GM18517 (cell line): ENCODE data around the gene ARMH1.
"Not testable (repeated sequence)": the region's sequence is repeated elsewhere in the genome, so short reads cannot be mapped to it uniquely, and the experiment has no call there.

Experiments used
- ATAC-seq: cut with Tn5 transposase; IDR thresholded peaks from one replicate; pipeline ENCODE4 v1.9.1; 2021; ENCODE audit warnings: mild to moderate bottlenecking, moderate library complexity; ENCODE audit not compliant: unreplicated experiment

ARMH1 gene

DNA sequence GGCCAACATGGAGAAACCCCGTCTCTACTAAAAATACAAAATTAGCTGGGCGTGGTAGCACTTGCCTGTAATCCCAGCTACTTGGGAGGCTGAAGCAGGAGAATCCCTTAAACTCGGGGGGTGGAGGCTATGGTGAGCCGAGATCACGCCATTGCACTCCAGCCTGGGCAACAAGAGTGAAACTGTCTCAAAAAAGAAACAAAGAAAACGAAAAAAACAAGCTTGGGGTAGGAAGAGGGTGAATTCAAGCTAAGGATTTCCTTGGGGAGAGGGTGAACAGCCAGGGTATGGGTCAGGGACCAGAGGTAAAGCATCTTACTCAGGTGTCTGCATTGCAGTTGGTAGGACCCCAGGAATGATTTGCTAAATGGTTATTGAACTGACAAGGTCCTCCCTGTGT is 91.9 kb downstream of the ARMH1 start:
- ATAC-seq: not testable (repeated sequence)
